Nephron progenitor cell (in vitro differentiated cells): Measurements from ENCODE around the gene HECA.

Experiments
- DNase-seq: peaks from one replicate; pipeline ENCODE4 v3.0.0; 2021
- H3K27ac Mint-ChIP-seq: 2 replicates; pipeline ENCODE4 v1.8.0; 2021; ENCODE audit warnings: mild to moderate bottlenecking, moderate library complexity, mixed read lengths
- H3K27me3 Mint-ChIP-seq: 2 replicates; pipeline ENCODE4 v1.8.0; 2021; ENCODE audit warnings: mild to moderate bottlenecking, low read depth, mixed read lengths; ENCODE audit not compliant: poor library complexity
- H3K36me3 Mint-ChIP-seq: 2 replicates; pipeline ENCODE4 v1.8.0; 2021; ENCODE audit warnings: low read depth, mixed read lengths
- H3K4me1 Mint-ChIP-seq: 2 replicates; pipeline ENCODE4 v1.8.0; 2021; ENCODE audit warnings: mixed read lengths
- H3K4me3 Mint-ChIP-seq: 2 replicates; pipeline ENCODE4 v1.8.0; 2021; ENCODE audit warnings: mild to moderate bottlenecking, moderate library complexity, mixed read lengths
- H3K9me3 Mint-ChIP-seq: 2 replicates; pipeline ENCODE4 v1.8.0; 2021; ENCODE audit warnings: mild to moderate bottlenecking, moderate library complexity, mixed read lengths
- CTCF ChIP-seq: fragments of 200-600 bp; sonication (generic); IDR thresholded peaks from 2 replicates; pipeline ENCODE4 v1.5.0; 2021; ENCODE audit warnings: antibody characterized with exemption

The HECA gene

GRCh38 chr6:139143111-139143510 lies 8.2 kb downstream of the HECA start:
- H3K36me3 Mint-ChIP-seq = peaks cover 6% of the 10 kb centered on the region

DNA sequence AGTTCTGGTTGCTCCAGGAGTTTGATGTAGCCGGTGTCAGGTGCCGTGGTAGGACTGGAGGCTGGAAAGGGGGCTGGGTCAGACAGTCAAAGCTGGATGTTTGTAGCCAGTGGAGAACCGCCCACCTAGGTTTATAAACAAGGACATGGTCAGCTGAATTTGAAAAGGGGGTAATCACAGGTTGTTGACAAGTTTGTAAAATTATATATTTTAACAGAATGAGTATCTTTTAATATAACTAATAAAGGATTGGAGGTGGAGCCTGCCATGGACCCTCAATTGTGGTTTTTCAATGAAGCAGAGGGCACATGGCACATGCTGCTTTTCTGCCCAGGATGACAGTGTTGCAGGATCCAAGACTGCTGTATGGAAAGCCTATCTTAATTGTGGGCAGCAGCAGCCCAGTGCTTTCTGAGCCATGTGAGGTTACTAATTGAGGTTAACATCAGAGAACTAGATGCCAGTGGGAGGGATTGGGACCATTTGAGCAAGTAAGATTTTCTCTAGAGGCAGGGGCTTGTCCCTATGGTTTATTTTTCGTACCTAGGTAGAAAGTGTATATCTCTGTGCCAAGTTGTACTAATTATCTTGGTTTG lies 9.7 kb downstream of the HECA start:
- Mint-ChIP-seq H3K9me3 (no peaks in the 10 kb centered on the region), H3K27me3 (no peaks in the 10 kb centered on the region), H3K4me3 (no peak overlapping the region), H3K4me1 (peaks cover 26% of the 10 kb centered on the region), H3K36me3 (peaks cover 6% of the 10 kb centered on the region), H3K27ac (peak overlapping the region; percentile 82)
- DNase-seq = no peak
- no peak for TF ChIP-seq CTCF

More at GRCh38 chr6:139143111-139143510, 8.2 kb downstream of the HECA start:
- Mint-ChIP-seq H3K27me3 (no peaks in the 10 kb centered on the region), H3K4me3 (no peak overlapping the region), H3K4me1 (peaks cover 16% of the 10 kb centered on the region), H3K9me3 (no peaks in the 10 kb centered on the region), H3K27ac (no peak overlapping the region)
- TF ChIP-seq CTCF = no peak
- DNase-seq = no peak

- DNase-seq = no peak
- Mint-ChIP-seq H3K4me3 (no peak overlapping the region), H3K27me3 (no peaks in the 10 kb centered on the region), H3K4me1 (peaks cover 37% of the 10 kb centered on the region), H3K36me3 (peaks cover 6% of the 10 kb centered on the region), H3K27ac (no peak overlapping the region), H3K9me3 (no peaks in the 10 kb centered on the region)
- TF ChIP-seq CTCF = no peak
These were observed 10.8 kb downstream of the HECA start for GRCh38 chr6:139145661-139146060.

DNA sequence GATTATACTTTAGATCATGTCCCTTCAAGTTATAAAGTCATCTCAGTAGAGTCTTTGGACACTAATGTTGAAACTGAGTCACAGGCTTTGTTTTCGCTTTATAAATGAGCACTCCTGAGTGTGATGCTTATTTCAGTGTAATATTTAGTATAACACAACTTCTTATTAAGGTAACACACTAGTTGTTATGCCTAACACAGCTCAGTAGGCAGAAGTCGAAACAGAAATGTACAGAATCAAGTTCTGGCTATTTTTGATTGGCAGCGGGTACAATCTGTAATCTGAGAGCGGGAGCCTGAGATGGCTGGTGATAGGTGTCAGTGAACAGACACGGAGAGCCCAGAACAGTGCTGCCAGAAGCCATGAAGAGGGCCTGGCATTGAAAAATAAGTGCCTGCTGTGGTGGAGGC lies 11.4 kb downstream of the HECA start:
- Mint-ChIP-seq H3K27ac (no peak overlapping the region), H3K9me3 (no peaks in the 10 kb centered on the region), H3K4me3 (no peak overlapping the region), H3K4me1 (peaks cover 44% of the 10 kb centered on the region), H3K27me3 (no peaks in the 10 kb centered on the region), H3K36me3 (peaks cover 6% of the 10 kb centered on the region)
- no peak for DNase-seq
- TF ChIP-seq CTCF = no peak

DNA sequence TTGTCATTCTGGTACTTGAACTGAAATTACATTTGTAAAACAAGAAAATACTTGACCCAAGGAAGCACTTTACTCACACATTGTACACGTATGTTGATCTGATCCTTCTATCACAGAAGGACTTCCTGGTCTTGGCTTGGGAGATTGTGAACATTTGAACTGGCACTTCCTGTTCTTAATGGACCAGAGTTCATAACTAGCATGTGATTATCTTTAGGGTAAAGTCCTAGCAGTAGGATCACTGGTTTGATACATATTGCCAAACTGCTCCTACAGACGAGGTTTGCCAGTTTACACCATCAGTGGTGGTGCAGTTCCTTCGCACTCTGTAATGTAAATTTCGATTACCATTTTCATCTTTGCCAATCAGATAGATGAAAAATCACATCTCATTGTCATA lies 12.7 kb downstream of the HECA start:
- no peak for DNase-seq
- Mint-ChIP-seq H3K27ac (no peak overlapping the region), H3K4me1 (peaks cover 57% of the 10 kb centered on the region), H3K4me3 (no peak overlapping the region), H3K27me3 (no peaks in the 10 kb centered on the region), H3K9me3 (no peaks in the 10 kb centered on the region), H3K36me3 (peaks cover 6% of the 10 kb centered on the region)
- TF ChIP-seq CTCF = no peak

GRCh38 chr6:139148557-139149235 lies 13.8 kb downstream of the HECA start:
- no peak overlapping the region for H3K27ac Mint-ChIP-seq
- TF ChIP-seq CTCF = no peak

More at GRCh38 chr6:139148557-139149235, 13.8 kb downstream of the HECA start:
- DNase-seq = no peak
- Mint-ChIP-seq H3K36me3 (no peaks in the 10 kb centered on the region), H3K4me1 (peaks cover 60% of the 10 kb centered on the region), H3K9me3 (no peaks in the 10 kb centered on the region), H3K4me3 (no peak overlapping the region), H3K27me3 (no peaks in the 10 kb centered on the region)
